ENCODE results near the gene SND1.

SND1 gene

GRCh38 chr7:127718340-127718679 is 66.3 kb downstream of the SND1 start:
- no peak for DNase-seq (ENCODE audit: low read depth in 2 of 2, low spot score in 1 of 2)

GRCh38 chr7:127726476-127726875 is 74.5 kb downstream of the SND1 start:
- no peak for DNase-seq (ENCODE audit: low read depth in 2 of 2, low spot score in 1 of 2)

- no peak for DNase-seq (ENCODE audit: low read depth in 2 of 2, low spot score in 1 of 2)
Measured at GRCh38 chr7:127730658-127731276, 78.8 kb downstream of the SND1 start.

DNA sequence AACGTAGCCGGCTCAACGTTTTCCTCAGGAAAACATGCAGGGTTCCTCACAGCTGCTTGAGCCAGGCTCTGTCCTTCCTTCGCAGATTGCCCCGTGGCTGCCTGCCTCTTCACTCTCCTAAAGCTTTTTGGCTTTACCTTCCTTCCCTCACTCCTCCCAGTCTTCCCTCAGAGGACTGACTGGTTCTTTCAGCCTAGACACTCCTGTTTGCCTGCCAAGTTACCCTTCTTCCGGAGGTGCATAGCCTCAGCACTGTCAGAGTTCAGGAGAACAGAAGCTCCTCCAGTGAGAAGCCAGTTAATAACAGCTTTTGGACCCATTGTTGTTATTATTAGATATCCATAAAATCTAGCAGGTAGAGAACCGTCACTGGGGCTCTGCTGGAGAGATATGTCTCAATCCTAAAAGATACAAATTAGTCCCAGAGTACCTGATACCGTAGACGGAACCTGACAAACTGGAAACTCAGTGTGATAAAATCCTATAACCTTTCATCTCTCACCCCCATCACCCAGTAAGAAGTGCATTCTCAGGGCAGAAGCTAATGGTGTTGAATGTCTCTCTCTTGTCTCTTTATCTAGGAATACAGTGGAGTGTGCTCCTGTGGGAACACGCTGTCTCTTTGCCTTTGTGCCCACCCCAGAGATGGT is 79.6 kb downstream of the SND1 start:
- DNase-seq (ENCODE audit: low read depth in 2 of 2, low spot score in 1 of 2), result no peak

GRCh38 chr7:127732306-127732705 is 80.3 kb downstream of the SND1 start:
- no peak for DNase-seq (ENCODE audit: low read depth in 2 of 2, low spot score in 1 of 2)

- DNase-seq (ENCODE audit: low read depth in 2 of 2, low spot score in 1 of 2), result no peak
Measured at GRCh38 chr7:127733986-127734385, 82.0 kb downstream of the SND1 start.

DNA sequence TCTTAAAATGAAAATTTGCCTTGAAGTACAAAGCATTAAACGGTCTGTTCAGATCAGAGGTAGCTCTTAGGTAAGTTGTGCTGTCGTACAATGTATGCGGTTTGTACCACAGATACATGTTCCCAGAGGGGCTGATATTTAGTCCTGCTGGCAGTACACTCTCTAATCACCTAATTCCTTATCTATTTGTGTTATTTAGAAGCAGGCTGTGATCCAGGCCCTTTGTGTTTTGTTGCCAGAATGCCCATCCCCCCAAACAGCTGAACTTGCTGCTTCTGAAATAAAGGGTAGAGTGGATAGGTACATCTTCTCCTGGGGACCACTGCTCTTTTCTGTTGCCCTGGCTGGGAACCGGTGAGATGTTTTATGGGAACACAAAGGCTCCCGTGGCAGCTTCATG is 84.5 kb downstream of the SND1 start:
- DNase-seq (ENCODE audit: low read depth in 2 of 2, low spot score in 1 of 2), result no peak

GRCh38 chr7:127738859-127739258 is 86.9 kb downstream of the SND1 start:
- DNase-seq (ENCODE audit: low read depth in 2 of 2, low spot score in 1 of 2), result no peak

DNA sequence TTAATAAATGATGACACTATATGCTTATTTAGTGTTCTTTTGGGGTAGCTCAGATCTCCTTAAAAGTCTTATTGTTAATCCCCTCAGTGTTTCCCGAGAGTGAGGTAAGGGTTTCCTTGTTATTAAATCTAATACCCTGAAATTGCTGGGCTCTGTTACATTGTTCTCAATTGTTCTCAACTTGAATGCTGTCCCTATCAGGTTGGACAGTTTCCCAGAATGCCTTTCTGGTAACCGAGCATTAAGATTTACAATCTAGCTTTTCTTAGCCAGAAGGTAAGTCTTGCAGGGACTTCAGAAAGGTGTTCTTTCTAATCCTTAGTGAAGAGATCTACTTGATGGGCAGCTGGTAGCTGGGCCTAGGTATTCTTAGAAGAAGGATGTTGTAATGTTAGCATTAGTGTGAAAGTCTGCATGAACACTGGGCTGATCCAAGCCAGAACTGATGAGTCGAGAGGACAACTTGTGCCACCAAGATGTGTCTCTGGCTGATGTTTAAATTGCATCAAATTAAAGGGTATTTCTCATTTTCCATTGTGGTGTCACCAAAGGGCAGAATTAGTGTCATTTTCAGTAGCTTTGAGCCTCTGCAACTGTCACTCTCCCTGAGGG is 89.9 kb downstream of the SND1 start:
- no peak for DNase-seq (ENCODE audit: low read depth in 2 of 2, low spot score in 1 of 2)

DNA sequence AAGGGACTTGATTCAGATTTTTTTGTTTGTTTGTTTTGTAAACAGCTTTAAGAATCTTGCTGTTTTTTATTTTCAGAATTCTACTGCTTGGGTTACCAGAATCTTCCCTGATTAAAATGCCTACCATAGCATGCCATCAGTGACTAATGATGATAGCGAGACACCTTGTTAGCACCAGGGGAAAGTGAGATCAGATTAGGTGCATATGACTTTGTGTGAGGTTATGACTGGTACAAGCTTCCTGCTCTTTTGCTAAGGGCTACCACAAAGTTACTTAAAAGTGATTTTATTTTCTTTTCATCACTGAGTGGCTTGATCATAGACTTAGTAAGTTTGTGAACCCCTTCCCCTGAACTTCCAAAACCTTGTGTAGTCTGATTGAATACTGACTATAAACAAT is 93.5 kb downstream of the SND1 start:
- no peak for DNase-seq (ENCODE audit: low read depth in 2 of 2, low spot score in 1 of 2)

DNA sequence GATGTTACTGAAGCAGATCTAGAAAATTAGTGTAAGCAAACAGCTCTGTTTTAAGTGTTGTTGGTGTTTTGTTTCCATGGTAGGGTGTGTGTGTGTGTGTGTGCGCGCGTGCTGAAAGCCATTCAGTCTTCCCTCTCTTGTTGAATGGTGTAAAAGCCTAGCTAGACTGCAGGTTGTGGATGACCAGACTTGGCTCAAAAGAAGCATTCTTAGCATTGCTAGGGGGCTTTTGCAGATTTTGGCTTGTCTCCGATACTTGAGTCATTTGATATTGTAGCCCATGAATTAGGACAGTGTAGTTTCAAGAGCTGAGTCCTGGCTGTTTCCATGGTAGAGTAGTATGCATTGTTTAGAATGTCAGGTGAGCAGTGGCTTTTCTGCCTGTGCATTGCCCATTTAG is 99.1 kb downstream of the SND1 start:
- no peak for DNase-seq (ENCODE audit: low read depth in 2 of 2, low spot score in 1 of 2)

- no peak for DNase-seq (ENCODE audit: low read depth in 2 of 2, low spot score in 1 of 2)
Measured at GRCh38 chr7:127751490-127752448, 99.8 kb downstream of the SND1 start.

DNA sequence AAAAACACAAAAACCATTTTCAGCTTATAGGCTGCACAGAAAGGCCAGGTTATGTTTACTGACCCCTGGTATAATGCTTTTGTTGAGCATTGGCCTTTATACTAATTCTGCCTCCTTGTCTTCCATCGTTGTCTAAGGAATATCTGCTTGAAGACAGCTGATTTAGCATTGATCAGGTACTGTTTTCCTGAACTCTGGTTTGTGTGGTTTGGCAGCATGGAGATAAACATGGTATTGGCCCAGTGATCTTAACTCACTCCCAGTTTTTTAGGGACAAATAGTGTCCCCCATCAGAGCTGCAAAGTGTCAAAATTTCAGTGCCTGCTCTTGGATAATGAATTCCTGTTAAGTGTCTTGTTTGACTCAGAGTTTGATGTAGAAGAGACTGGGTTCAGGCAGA is 100.8 kb downstream of the SND1 start:
- no peak for DNase-seq (ENCODE audit: low read depth in 2 of 2, low spot score in 1 of 2)

DNA sequence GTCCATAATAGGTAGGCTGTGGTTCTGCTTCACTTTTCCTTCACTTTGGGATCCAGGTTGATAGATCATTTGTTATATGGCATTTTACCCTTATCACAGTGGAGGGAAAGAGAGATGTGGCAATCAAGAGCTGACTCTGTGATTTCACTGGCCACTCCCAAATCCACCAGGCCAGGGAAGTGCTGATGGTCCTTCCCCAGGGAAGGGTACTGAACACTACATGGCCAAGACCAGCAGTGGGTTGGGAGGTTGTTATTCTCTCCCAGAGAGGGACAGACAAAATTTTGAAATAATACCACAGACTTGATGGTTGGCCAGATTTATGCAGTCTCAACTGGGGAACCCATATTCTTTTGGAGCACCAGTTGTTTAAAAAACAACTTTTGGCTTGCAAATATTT is 102.5 kb downstream of the SND1 start:
- DNase-seq (ENCODE audit: low read depth in 2 of 2, low spot score in 1 of 2), result no peak

DNA sequence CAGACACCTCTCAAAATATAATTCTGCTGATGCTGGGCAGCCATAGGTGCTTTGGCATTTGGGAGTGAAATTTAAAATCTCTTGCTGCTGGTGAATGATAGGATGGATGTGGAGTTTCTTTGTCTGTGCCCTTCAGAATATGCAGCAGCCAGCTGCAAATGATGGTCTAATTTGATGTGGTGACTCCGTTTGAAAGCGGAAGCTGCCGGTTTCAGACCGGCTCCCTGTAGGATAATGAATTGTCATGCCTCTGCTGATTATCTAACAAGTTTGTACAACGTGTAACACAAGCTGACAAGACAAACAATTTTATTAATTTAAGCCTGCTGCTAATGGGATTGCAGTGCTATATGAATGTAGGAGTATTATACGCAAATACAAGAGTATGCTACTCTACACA is 103.5 kb downstream of the SND1 start:
- DNase-seq (ENCODE audit: low read depth in 2 of 2, low spot score in 1 of 2), result no peak

GRCh38 chr7:127755965-127756364 is 104.0 kb downstream of the SND1 start:
- no peak for DNase-seq (ENCODE audit: low read depth in 2 of 2, low spot score in 1 of 2)

- DNase-seq (ENCODE audit: low read depth in 2 of 2, low spot score in 1 of 2), result no peak
Measured at GRCh38 chr7:127758105-127758504, 106.1 kb downstream of the SND1 start.

GRCh38 chr7:127758845-127759244 is 106.9 kb downstream of the SND1 start:
- no peak for DNase-seq (ENCODE audit: low read depth in 2 of 2, low spot score in 1 of 2)

GRCh38 chr7:127759945-127760421 is 108.0 kb downstream of the SND1 start:
- DNase-seq (ENCODE audit: low read depth in 2 of 2, low spot score in 1 of 2), result no peak

DNA sequence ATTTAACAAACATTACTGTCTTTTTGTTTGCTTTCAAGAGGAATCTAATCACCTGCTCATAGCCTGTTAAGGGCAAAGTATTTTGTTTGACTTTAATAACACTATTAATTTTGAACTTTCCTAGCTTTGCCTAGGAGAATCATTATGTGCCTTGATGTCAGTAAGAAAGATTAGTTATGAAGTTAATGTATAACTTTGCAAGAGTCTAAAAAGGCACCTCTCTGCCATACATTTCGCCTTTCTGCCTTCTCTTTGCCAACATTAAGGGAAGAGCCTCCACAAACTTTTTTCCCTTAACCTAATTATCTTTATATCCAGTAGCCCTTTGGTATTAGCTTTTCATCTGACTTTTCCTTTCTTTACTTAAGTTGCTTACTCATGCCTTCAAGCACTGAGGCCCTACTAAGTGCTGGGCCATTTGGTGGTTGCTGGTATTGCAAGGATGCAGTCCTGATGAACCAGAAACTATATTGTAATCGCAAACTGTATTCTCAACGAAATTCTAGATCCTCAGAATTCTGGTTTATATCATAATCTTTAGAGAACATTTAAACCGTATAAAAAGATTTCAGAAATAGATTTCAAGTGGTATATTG is 108.5 kb downstream of the SND1 start:
- no peak for DNase-seq (ENCODE audit: low read depth in 2 of 2, low spot score in 1 of 2)

- DNase-seq (ENCODE audit: low read depth in 2 of 2, low spot score in 1 of 2), result no peak
Measured at GRCh38 chr7:127761196-127761595, 109.2 kb downstream of the SND1 start.

All from stimulated activated CD8-positive, alpha-beta memory T cell treated with anti-CD3 and anti-CD28 coated beads, Interleukin-4, amount 100 ng/mL, for 4 hours (primary cell).